Inflammatory macrophage (primary cell): Measurements from ENCODE around the gene KIAA1143.

Experiments
- DNase-seq, 2 donors: peaks; one replicate each; pipeline ENCODE4 v3.0.0-alpha.2; 2020 to 2022
- total RNA-seq, 18 experiments: gene quantifications; one replicate each; lab custom pipeline; 2026; ENCODE audit warnings: mixed read lengths in 6 of 18, inconsistent platforms in 2 of 18; lab: John Stamatoyannopoulos, UW

Gene KIAA1143
- total RNA-seq, result 8.7 to 49.2 (median 27.1) reads per million in 18 experiments

DNA sequence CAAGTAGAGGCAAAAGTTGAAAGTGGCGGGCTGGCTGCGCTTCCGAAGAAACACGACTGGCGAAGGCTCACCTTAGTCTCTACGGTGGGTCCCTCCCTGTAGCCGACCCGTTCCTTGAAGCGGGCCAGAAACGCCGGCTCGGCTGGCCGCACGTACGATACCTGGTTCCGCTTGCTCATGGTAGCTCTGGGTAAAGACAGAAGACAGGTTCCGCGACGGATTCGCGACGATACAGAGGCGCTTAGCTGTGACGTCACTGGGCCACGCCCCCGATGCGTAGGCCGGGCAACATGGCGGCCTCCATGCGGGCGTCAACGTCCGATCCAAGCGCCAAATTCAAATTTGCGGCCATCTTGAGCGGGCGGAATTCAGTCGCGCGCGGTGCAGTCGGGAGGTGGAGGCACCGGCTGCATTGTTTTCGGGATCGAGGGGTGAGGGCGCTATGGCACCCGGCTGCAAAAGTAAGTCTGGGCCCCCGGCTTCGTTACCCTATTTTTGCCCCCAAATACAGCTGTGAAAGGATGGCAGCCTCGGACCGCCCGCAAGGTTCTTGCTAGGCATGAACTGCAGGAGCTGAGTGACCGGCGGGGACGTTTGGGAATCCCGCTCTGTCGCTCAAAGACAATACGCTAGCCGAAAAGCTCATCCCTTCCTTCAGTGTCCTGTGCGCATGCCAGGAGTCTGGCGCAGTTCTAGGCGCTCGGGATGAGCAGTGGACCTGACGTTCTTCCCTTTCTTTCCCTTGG is at the start of gene KIAA1143, which contains the start of gene KIF15:
KIAA1143 (minus strand) TSS at position 196 of the 746 bp plus-strand sequence; CDS start at position 179, 17 bp downstream.
KIF15 (plus strand) TSS at position 371 of the 746 bp plus-strand sequence; CDS start at position 443, 72 bp downstream.
- DNase-seq, result peak; percentile 99

DNA sequence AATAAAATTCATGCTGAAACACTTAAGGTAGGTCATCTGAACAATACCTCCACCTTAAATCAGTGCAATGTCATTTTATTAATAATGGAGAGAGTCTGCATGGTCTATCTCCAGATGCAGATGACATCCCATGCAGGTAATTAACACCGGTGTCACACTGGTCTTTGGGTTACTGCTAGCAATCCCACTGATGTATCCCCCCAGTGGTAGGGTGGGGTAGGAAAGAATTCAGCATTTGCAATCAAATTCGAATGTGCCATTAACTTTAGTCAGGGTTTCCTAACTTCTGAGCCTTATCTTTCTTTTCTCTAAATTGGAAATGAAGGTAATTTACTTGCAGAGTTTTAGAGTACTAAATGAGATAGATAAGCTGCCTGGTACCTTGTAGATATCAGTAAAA is 44.5 kb upstream of the KIAA1143 start:
- DNase-seq, result no peak

DNA sequence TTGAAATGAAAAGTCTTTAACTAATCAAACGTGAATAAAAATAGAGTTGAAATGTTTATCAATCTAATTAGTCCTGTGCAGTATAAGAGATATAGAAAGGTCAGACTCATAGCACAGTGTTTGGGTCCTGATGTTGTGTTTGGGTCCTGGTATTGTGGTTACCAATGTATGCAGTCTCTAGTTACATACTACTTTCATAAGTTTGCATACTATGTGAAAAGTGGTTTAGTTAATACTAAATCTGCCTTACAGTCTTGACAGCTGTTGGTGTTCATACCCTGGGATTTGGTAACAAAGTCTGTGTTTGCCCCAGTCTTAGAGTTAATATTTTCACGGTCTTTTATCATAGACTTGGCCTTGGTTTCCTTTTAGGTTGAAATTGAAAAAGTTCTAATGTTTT is 41.9 kb upstream of the KIAA1143 start:
- DNase-seq, result no peak

DNA sequence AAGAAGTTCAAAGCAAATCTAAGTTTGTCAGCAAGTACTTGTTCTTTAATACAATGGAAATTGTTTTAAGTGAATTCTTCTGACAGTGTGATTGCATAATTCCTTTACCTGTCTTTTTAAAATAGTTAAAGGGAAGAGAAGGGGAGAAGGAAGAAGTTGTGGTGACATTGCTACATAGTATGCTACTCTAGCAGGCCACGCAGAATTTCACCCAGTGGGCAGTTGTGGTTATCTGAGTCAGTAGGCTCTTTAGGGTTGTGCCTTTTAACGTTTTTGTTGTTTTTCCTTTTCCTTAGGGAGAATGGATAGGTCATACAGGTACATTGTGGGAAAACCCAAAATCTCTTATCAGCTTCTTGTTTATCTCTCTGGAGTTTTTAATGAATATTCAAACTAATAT is 40.6 kb upstream of the KIAA1143 start:
- DNase-seq, result peak; percentile 41 to 70

DNA sequence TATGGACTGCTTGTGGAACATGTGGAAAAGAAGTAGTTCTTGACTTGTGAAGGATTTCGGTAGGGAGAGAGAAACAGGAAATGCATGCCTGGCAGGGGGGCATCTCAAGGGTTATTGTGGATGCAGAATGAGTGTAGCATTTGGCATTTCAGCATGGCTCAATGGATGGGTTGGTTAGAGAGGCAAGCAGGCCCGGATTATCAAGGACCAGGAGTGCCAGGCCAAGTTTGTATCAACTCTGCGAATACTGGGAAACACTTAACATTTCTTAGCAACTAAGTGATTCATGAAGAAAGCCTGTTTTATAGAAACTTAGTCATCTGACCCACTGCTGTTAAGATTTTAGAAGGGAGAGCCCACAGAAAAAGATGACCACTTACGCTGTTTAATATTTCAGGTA is 33.8 kb upstream of the KIAA1143 start:
- no peak for DNase-seq

DNA sequence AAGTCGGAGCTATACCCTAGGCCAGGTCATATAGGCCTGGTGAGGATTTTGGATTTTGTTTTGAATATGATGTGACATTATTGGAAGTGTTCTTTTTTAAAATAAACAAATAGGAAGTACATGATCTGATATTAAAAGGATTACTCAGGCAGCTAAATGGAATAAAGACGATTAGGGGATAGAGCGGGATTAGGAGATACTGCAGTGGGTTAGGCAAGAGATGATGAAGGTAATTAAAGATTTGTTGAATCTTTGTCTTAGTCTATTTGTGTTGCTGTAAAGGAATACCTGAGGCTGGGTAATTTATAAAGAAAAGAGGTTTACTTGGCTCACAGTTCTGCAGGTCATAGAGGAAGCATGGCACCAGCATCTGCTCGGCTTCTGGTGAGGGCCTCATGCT is 21.5 kb upstream of the KIAA1143 start:
- DNase-seq, result no peak

DNA sequence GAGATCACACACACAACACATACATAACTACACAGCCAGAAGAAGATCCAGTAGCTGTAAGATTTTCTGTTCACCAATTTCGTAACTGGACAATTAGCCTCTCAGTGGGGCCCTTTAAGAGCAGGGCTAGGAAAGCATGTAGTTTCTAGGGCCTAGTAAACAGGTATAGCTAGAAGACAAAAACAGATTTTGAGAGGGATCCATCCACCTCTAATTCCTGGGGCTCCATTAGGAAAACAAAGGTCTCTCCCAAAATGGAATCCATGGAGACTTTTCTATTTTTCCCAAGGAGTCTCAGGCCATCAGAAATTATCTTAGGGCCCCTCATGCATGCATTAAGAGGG is 10.7 kb upstream of the KIAA1143 start:
- no peak for DNase-seq

DNA sequence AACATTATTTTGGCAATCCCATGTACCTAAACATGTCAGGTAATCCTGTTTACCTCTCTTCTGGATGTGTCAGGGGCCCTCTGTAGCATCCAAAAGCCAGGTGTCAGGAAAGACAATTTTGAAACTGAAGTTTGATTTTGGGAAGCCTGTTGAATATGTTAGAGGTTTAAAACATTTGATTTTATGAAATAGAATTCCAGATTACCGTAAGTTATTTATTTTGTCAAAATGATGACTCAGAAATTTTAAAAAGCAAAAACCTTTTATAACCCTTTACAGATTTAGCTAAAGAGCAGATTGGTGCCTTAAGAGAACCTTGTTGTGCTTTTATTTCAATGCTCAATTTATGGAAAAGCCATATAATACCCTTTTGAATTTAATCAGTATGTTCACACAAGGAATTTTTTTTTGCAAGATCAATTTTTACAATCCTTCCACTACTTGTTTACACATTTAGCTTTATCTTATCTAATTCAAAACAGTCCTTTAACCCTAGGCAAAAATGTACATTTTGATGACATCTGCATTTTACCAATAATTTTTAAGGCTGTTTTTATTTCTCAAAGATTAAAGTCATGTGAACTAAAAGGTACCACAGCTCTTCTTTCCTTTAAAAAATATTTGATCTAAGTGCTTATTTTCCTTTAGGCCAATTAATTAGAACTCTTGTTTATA is 10.1 kb upstream of the KIAA1143 start:
- DNase-seq, result no peak

DNA sequence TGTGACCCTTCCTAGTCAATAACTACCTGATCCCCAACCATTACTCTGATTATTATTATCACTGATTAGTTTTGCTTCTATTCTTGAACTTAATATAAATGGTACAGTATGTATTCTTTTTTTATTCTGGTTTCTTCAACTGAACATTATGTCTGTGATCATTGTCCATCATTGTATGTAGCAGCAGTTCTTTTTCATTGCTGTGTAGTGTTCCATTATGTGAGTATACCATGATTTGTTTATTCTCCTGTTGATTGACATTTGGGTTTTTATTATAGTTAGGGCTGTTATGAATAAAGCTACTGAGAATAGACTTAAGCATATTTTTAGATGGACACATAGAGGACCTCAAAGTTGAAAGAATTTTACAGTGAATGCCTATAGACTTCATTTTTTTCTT is 2.8 kb upstream of the KIAA1143 start:
- no peak for DNase-seq

DNA sequence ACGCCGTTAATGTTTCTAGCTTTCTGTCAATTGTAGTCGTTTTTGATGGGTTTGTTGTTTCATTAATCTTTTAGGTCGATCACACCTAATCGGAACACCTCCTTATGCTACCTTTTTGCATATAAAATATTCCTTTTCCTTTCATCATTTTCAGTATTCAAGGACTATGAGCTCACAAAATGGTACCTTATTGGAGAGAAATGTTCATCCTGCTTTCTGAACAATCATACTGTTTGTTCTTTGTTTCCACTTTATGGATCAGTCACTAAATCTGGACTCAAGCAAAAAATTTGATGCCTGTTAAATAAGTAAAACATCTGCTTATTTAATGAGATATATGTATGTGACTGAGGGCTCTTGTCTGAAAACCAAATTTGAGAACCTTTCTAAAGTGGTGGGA is 1.3 kb upstream of the KIAA1143 start:
- no peak for DNase-seq

DNA sequence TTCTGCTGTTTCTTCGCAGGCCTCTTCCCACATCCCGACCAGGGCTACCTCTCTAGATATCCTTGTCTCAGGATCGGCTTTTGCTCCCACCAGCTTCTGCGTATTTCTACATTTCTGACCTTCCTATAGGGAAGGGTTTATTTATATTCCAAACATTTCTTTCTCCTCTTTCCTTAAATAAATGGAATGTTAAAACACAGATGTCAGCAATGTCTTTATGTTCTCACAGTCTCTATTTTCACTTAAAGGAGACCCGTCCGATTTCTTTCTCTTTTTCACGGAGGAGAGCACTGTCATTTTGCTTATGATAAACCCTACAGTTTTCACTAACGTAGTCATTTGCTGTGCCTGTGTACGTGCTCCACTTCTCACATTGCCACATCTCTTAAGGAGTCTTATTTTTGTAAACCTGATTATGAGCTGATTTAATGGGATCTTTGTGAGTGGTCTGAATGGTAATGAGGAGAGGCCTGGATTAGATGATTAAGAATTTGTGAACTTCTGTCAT is 805 bp upstream of the KIAA1143 start:
- peak in 1 of 2 donors; percentile 5 for DNase-seq

DNA sequence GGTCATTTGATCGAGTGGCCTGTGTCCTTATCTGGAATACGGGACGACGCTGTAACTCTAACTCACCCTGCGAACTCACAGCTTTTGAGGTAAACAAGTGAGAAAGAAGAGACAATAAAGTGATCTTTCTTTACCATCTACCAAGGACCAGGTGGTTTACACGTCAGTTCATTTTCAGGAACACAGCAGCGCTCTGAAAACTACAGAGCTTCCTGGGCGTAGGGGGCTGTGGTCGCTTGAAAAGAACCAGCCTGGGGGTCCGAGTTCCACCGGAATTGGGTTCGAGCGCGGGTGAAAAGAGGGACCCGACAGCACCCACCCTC is 357 bp downstream of the KIAA1143 start:
- peak in 1 of 2 donors; percentile 0 for DNase-seq

DNA sequence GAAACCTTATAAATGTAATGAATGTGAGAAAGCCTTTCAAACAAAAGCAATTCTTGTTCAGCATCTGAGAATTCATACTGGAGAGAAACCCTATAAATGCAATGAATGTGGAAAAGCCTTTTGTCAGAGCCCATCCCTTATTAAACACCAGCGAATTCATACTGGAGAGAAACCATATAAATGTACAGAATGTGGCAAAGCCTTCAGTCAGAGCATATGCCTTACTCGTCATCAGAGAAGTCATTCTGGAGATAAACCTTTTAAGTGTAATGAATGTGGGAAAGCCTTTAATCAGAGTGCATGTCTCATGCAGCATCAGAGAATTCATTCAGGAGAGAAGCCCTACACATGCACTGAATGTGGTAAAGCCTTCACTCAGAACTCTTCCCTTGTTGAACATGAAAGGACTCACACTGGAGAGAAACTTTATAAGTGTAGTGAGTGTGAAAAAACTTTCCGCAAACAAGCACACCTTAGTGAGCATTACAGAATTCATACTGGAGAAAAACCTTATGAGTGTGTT is 26.7 kb downstream of the KIAA1143 start:
- no peak for DNase-seq

DNA sequence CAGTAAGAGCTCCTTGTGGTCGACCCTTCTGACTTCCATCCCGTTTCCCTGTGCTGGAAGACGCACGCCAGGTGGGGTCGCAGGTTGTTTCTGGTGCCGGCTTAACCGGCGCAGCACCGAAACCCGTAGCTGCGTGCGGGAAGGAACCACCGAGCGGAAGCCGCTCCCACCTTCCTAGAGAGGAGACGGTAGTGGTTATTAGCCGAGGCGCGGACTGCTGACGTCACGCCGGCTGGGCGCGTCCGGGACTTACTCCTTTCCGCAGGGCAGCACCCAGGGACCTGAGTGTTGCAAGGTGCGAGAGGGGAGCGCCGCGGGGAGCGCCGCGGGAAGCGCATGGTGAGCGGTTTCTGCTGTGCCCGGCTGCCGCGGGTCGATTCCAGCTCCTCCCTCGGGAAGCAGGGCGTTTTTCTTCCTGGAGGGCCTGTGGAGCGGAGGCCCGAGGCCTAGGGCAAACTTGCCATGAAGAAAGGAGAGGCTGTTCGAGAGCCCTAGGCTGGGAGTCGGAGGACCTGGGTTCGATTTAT is 32.0 kb downstream of the KIAA1143 start, which contains the start of gene ZNF501:
ZNF501 (plus strand) TSS at position 252 of the 527 bp plus-strand sequence. CDS start 4,787 bp downstream, outside the sequence.
- peak; percentile 85 to 93 for DNase-seq

DNA sequence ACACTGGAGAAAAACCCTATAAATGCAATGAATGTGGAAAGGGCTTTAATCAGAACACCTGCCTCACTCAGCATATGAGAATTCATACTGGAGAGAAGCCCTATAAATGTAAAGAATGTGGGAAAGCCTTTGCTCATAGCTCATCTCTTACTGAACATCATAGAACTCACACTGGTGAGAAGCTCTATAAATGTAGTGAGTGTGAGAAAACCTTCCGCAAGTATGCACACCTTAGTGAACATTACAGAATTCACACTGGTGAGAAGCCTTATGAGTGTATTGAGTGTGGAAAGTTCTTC is 39.4 kb downstream of the KIAA1143 start:
- DNase-seq, result no peak

DNA sequence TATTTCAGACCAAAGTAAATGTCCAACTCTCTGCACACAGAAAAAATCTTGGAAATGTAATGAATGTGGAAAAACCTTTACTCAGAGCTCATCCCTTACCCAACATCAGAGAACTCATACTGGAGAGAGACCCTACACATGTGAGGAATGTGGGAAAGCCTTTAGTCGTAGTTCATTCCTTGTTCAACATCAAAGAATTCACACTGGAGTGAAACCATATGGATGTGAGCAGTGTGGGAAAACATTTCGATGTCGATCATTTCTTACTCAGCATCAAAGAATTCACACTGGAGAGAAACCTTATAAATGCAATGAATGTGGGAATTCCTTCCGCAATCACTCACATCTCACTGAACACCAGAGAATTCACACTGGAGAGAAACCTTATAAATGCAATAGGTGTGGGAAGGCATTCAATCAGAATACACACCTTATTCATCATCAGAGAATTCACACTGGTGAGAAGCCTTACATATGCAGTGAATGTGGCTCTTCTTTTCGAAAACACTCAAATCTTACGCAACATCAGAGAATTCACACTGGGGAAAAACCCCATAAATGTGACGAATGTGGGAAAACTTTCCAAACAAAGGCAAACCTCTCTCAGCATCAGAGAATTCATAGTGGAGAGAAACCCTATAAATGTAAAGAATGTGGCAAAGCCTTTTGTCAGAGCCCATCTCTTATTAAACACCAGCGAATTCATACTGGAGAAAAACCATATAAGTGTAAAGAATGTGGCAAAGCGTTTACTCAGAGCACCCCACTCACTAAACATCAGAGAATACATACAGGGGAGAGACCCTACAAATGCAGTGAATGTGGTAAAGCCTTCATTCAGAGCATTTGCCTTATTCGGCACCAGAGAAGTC is 40.0 kb downstream of the KIAA1143 start:
- DNase-seq, result no peak

DNA sequence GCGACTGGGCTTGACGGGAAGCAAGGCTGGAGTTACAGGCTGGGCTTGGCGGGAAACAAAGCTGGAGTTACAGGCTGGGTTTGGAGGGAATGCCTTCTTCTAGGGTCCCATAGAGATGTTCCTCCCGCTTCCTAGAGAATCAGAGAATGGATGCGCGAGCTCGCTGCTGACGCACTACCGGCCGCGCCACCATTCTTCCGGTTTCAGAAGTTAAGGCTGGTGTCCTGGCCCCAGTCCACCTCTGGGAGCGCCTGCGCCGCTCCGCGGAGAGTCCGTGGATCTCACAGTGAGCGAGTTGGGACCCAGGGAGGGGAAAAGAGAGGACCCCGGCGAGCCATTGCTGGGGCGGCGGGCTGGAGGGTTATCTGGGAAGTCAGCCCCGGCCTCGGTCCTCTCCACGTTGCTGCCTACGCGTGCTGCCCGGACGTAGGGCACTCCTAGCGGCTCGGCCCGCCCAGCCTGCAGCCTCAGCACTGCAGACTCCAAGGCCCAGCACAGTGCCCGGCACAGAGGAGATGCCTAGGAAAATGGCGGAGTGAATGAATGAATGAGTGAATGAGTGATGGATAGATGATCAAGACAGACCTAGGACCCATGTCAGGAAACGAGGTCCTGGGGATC is 48.9 kb downstream of the KIAA1143 start, which contains the start of gene ZNF502:
ZNF502 (plus strand) TSS at position 206 of the 621 bp plus-strand sequence. CDS start 7,602 bp downstream, outside the sequence.
- DNase-seq, result peak; percentile 70 to 85
